ENCODE data around the gene POLE.

GRCh38 chr12:132611620-132612019 lies 75.5 kb downstream of the POLE start:
- TF ChIP-seq POLR2A (IDR thresholded peaks at IDR 0.05) (no peak), CTCF (IDR thresholded peaks at IDR 0.05) (no peak)

Measured in lower leg skin (tissue), 3 donors.